ENCODE measurements around the gene PALMD.

PALMD gene

GRCh38 chr1:99697580-99697979 is 51.7 kb downstream of the PALMD start:
- no peaks in the 10 kb centered on the region for H3K79me2 ChIP-seq (ENCODE audit: low read length)
- H3K27ac ChIP-seq (ENCODE audit: low read length), result no peak overlapping the region
- no peak overlapping the region for H3K4me3 ChIP-seq (ENCODE audit: low read length)
- H4K20me1 ChIP-seq (ENCODE audit: insufficient read depth, low read length), result no peaks in the 10 kb centered on the region
- no peak for TF ChIP-seq CTCF (IDR thresholded peaks at IDR 0.05; ENCODE audit: low read length)
- no peak for TF ChIP-seq EZH2 (optimal IDR thresholded peaks at IDR 0.05; ENCODE audit: low read depth, low read length)
- TF ChIP-seq EZH2phosphoT487 (IDR thresholded peaks at IDR 0.05; ENCODE audit: low read length), result no peak
- no peak overlapping the region for H3K9ac ChIP-seq (ENCODE audit: low read length)
- H3K36me3 ChIP-seq (replicated peaks; ENCODE audit: insufficient read depth, low read length), result no peaks in the 10 kb centered on the region
- no peaks in the 10 kb centered on the region for H3K4me1 ChIP-seq (ENCODE audit: low read length)
- H3F3A ChIP-seq (ENCODE audit: insufficient read depth, low read length), result no peaks in the 10 kb centered on the region
- H3K9me2 ChIP-seq (replicated peaks; ENCODE audit: insufficient read depth, low read length), result no peaks in the 10 kb centered on the region
- no peak overlapping the region for H2AFZ ChIP-seq (ENCODE audit: low read length)
- H3K9me3 ChIP-seq (replicated peaks; ENCODE audit: insufficient read depth, low read length), result no peaks in the 10 kb centered on the region
- no peak for DNase-seq
- no peaks in the 10 kb centered on the region for H3K27me3 ChIP-seq (replicated peaks; ENCODE audit: insufficient read depth, low read length)
- no peak overlapping the region for H3K4me2 ChIP-seq (ENCODE audit: low read depth, low read length)

GRCh38 chr1:99700020-99700419 is 54.1 kb downstream of the PALMD start:
- H3K27ac ChIP-seq (ENCODE audit: low read length), result no peak overlapping the region
- no peak overlapping the region for H3K4me3 ChIP-seq (ENCODE audit: low read length)
- no peak overlapping the region for H3K9ac ChIP-seq (ENCODE audit: low read length)
- H3K79me2 ChIP-seq (ENCODE audit: low read length), result no peaks in the 10 kb centered on the region
- no peak overlapping the region for H2AFZ ChIP-seq (ENCODE audit: low read length)
- no peak overlapping the region for H3K4me2 ChIP-seq (ENCODE audit: low read depth, low read length)
- H3K9me3 ChIP-seq (replicated peaks; ENCODE audit: insufficient read depth, low read length), result no peaks in the 10 kb centered on the region
- no peaks in the 10 kb centered on the region for H3K9me2 ChIP-seq (replicated peaks; ENCODE audit: insufficient read depth, low read length)
- H4K20me1 ChIP-seq (ENCODE audit: insufficient read depth, low read length), result no peaks in the 10 kb centered on the region
- H3K4me1 ChIP-seq (ENCODE audit: low read length), result no peaks in the 10 kb centered on the region
- no peaks in the 10 kb centered on the region for H3F3A ChIP-seq (ENCODE audit: insufficient read depth, low read length)
- no peaks in the 10 kb centered on the region for H3K27me3 ChIP-seq (replicated peaks; ENCODE audit: insufficient read depth, low read length)
- TF ChIP-seq EZH2phosphoT487 (IDR thresholded peaks at IDR 0.05; ENCODE audit: low read length) (no peak), EZH2 (optimal IDR thresholded peaks at IDR 0.05; ENCODE audit: low read depth, low read length) (no peak), CTCF (IDR thresholded peaks at IDR 0.05; ENCODE audit: low read length) (no peak)
- H3K36me3 ChIP-seq (replicated peaks; ENCODE audit: insufficient read depth, low read length), result no peaks in the 10 kb centered on the region
- no peak for DNase-seq

GRCh38 chr1:99702221-99702620 is 56.3 kb downstream of the PALMD start:
- Histone ChIP-seq H4K20me1 (ENCODE audit: insufficient read depth, low read length) (no peaks in the 10 kb centered on the region), H3F3A (ENCODE audit: insufficient read depth, low read length) (no peaks in the 10 kb centered on the region), H3K4me3 (ENCODE audit: low read length) (no peak overlapping the region), H3K9me2 (replicated peaks; ENCODE audit: insufficient read depth, low read length) (no peaks in the 10 kb centered on the region), H3K27ac (ENCODE audit: low read length) (no peak overlapping the region), H3K9me3 (replicated peaks; ENCODE audit: insufficient read depth, low read length) (no peaks in the 10 kb centered on the region), H3K27me3 (replicated peaks; ENCODE audit: insufficient read depth, low read length) (no peaks in the 10 kb centered on the region), H3K9ac (ENCODE audit: low read length) (no peak overlapping the region), H2AFZ (ENCODE audit: low read length) (no peak overlapping the region), H3K79me2 (ENCODE audit: low read length) (no peaks in the 10 kb centered on the region), H3K4me2 (ENCODE audit: low read depth, low read length) (no peak overlapping the region), H3K36me3 (replicated peaks; ENCODE audit: insufficient read depth, low read length) (no peaks in the 10 kb centered on the region), H3K4me1 (ENCODE audit: low read length) (no peaks in the 10 kb centered on the region)
- no peak for DNase-seq
- TF ChIP-seq EZH2 (optimal IDR thresholded peaks at IDR 0.05; ENCODE audit: low read depth, low read length) (no peak), CTCF (IDR thresholded peaks at IDR 0.05; ENCODE audit: low read length) (no peak), EZH2phosphoT487 (IDR thresholded peaks at IDR 0.05; ENCODE audit: low read length) (no peak)
